ENCODE results near the gene SLIT1. TPM values are rescaled to one million over a fixed set of nuclear protein-coding genes. Genes with fewer than 3 reads are reported as not detected.

The SLIT1 gene
- total RNA-seq, 2 donors from 2014 or later = 0.44 to 0.50 TPM

- no peaks in the 10 kb centered on the region for H3K9me3 ChIP-seq (ENCODE audit: control insufficient read depth, low read length, poor library complexity, severe bottlenecking)
- DNase-seq (no peak), ATAC-seq (no peak)
- Mint-ChIP-seq H3K27me3 (no peaks in the 10 kb centered on the region), H3K4me1 (peaks cover 2% of the 10 kb centered on the region), H3K27ac (no peak overlapping the region), H3K4me3 (no peak overlapping the region), H3K36me3 (ENCODE audit: low read depth) (peaks cover 9% of the 10 kb centered on the region)
Observed at GRCh38 chr10:96978621-96979154, 207.1 kb downstream of the SLIT1 start.

DNA sequence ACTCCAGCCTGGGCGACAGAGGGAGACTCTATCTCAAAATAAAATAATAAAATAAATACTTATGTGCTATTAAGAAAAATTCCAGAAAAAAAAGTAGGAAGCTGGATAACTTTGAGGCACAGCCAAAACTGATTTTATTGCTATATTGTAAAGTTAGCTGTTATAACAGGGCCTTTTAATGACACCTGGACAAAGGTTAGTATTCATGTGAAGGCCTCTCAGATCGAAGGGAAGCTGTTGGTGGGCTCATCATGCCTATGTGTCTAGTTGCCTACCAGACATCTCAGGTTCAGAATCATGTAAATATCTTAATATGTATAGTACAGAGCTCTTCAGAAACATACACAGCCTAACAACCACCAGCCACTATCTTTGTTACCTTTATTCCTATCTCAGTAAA lies 210.6 kb downstream of the SLIT1 start:
- DNase-seq (no peak), ATAC-seq (no peak)
- no peaks in the 10 kb centered on the region for H3K36me3 Mint-ChIP-seq (ENCODE audit: low read depth)
- H3K4me3 Mint-ChIP-seq = no peak overlapping the region
- no peaks in the 10 kb centered on the region for H3K27me3 Mint-ChIP-seq
- no peaks in the 10 kb centered on the region for H3K9me3 ChIP-seq (ENCODE audit: control insufficient read depth, low read length, poor library complexity, severe bottlenecking)
- no peak overlapping the region for H3K27ac Mint-ChIP-seq
- peaks cover 2% of the 10 kb centered on the region for H3K4me1 Mint-ChIP-seq

DNA sequence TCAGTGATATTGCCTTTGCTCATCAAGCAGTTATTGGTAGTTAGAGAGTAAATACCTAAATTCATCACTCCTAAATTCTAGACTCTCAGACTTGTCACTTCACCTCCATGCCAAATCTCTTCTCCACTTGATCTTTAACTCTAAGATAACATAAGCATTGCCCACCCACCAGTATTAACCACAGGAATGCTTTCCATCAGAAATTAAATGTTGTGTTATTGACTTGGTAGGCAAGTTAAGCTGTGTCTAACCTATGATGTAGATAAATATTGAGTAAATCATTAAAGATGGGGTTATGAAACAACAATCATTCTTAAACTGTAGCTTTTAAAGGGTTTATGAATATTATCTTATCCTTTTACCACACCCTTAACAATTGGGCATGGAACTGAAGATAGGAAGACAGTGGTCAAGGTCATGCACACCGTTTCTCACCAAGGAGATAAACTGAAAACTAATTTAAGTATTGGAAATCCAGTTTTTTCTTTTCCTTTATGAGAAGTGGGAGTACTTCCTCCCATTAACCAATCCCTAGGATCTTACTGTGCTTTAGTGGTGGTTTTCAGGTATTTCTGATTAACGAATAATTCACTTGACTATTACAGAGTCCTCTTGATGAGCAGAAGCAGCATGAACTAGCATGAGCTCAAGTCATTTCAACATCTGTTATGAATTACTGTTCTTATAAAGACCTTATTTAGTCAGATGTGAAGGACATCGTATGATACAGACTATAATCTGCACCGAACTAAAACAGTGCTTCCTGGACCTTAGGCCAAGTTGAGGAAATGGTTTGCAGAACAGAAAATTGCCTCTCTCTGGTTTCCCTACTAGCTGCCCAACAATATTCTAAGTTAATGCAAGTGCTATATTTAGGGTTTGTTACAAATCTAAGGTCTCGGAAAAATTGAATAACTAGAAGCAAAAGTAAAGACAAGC lies 211.7 kb downstream of the SLIT1 start:
- Mint-ChIP-seq H3K27me3 (no peaks in the 10 kb centered on the region), H3K27ac (no peak overlapping the region), H3K36me3 (ENCODE audit: low read depth) (no peaks in the 10 kb centered on the region), H3K4me3 (no peak overlapping the region), H3K4me1 (peaks cover 2% of the 10 kb centered on the region)
- ATAC-seq = no peak
- no peaks in the 10 kb centered on the region for H3K9me3 ChIP-seq (ENCODE audit: control insufficient read depth, low read length, poor library complexity, severe bottlenecking)
- DNase-seq = no peak

- Mint-ChIP-seq H3K4me3 (no peak overlapping the region), H3K4me1 (no peaks in the 10 kb centered on the region), H3K27me3 (no peaks in the 10 kb centered on the region), H3K27ac (no peak overlapping the region), H3K36me3 (ENCODE audit: low read depth) (no peaks in the 10 kb centered on the region)
- no peak for DNase-seq
- ATAC-seq = no peak
- H3K9me3 ChIP-seq (ENCODE audit: control insufficient read depth, low read length, poor library complexity, severe bottlenecking) = no peaks in the 10 kb centered on the region
Observed at GRCh38 chr10:96972264-96972663, 213.5 kb downstream of the SLIT1 start.

DNA sequence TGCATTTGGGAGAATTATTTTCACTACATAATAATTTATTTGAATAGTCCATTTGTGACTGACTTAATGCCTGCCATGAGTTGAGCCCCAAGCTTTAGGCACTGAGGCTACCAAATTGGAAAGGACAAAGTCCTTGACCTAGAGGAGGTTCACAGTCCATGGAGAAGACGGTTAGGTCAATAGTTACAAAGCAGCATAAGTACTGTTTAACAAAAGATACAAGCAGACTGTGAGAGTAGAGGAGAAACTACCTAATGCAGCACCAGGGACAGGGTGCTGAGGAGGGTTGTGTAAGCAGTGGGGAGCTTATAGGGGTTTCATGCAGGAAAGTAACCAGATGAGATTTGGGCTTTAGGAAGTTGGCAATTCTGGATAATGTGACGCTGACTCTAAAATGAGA lies 214.4 kb downstream of the SLIT1 start:
- H3K9me3 ChIP-seq (ENCODE audit: control insufficient read depth, low read length, poor library complexity, severe bottlenecking) = no peaks in the 10 kb centered on the region
- DNase-seq = no peak
- Mint-ChIP-seq H3K27ac (no peak overlapping the region), H3K36me3 (ENCODE audit: low read depth) (no peaks in the 10 kb centered on the region), H3K4me1 (no peaks in the 10 kb centered on the region), H3K27me3 (no peaks in the 10 kb centered on the region), H3K4me3 (no peak overlapping the region)
- no peak for ATAC-seq

DNA sequence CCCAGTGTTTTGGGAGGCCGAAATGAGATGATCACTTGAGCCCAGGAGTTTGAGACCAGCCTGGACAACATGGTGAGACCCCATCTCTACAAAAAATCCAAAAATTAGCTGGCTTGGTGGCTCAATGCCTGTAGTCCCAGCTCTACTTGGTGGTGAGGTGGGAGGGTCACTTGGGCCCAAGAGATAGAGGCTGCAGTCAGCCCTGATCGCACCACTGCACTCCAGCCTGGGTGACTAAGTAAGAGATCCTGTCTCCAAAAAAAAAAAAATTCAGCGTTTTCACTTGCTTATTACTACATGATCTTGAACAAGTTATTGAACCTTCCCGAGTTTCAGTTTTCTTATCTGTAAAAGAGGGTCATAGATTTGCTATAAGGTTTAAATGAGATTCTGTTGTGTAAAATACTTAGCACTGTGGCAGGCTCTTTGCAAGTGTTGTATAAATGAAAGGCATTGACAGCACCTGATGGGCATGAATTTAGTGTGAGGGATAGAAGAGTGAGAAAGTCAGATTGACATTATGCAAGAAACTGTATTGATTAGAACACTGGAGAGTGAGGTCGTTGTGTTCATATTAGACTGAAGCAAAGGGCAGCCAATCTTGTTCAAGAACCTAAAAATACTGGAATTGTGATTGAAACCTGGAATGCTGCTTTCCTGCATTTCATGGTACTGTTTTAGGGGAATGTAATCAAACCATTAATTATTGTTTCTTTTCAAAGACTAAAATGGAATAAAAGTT lies 216.9 kb downstream of the SLIT1 start:
- Mint-ChIP-seq H3K4me1 (no peaks in the 10 kb centered on the region), H3K27ac (no peak overlapping the region)
- ATAC-seq = no peak

DNA sequence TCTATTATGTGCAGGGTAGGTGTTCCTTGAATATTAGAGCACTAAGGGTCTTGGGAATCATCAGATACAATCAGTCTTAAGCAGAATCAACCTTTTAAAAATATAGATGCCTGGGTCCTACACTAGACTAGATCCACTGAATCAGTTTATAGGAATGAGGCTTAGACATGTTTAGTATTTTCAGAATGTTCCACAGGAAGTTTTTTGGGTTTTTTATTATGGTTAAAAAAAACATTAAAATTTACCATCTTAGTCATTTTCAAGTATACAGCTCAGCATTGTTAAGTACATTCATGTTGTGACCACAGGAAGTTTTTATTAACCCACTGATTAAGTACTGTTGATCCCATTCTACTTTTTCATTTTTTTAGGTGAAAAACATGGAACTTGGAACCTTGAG lies 217.9 kb downstream of the SLIT1 start:
- no peak overlapping the region for H3K4me3 Mint-ChIP-seq
- no peak overlapping the region for H3K27ac Mint-ChIP-seq
- DNase-seq = no peak

More for the DNA sequence above, 216.9 kb downstream of the SLIT1 start:
- H3K4me3 Mint-ChIP-seq = no peak overlapping the region
- H3K9me3 ChIP-seq (ENCODE audit: control insufficient read depth, low read length, poor library complexity, severe bottlenecking) = no peaks in the 10 kb centered on the region
- no peak for DNase-seq
- no peaks in the 10 kb centered on the region for H3K27me3 Mint-ChIP-seq
- no peaks in the 10 kb centered on the region for H3K36me3 Mint-ChIP-seq (ENCODE audit: low read depth)

DNA sequence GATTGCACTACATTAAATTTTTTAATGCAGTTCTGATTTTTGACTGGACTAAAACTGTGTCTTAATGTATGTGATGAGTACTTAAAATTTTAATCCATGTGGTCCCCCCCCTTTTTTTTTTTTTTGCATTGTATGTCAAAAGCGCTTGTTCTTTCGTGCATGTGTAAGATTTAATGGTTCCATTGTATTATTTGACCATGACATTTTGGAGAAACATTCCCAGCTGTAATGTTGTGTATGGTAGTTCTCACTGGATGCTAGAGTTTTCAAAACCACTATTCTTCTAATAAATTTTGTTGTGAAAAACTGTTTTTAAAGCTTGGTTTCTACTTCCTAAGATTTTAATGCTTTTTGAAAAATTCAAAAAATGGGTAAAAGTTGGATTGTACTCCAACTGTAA lies 221.6 kb downstream of the SLIT1 start:
- no peak for ATAC-seq
- peaks cover 7% of the 10 kb centered on the region for H3K4me1 Mint-ChIP-seq

More for the DNA sequence above, 217.9 kb downstream of the SLIT1 start:
- H3K27me3 Mint-ChIP-seq = no peaks in the 10 kb centered on the region
- no peaks in the 10 kb centered on the region for H3K36me3 Mint-ChIP-seq (ENCODE audit: low read depth)
- ATAC-seq = no peak
- peaks cover under 1% of the 10 kb centered on the region for H3K4me1 Mint-ChIP-seq
- no peaks in the 10 kb centered on the region for H3K9me3 ChIP-seq (ENCODE audit: control insufficient read depth, low read length, poor library complexity, severe bottlenecking)

DNA sequence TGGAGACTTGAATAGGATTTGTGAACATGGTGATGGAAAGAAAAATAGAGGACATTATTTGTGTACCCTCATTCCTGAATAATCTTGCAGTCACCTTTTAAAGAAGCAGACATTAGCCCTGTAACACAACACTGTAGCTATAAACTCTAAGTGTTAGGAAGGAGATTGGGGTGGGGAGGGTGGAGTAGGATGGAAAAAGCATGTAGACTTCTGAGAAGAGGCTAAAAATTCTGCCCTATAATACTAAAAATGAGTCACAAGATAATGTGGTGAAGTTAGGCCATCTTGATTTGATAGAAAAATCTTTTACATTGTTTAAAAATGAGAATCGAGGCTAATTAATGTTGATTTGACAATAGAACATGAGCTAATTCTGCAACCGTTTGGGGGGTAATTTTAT lies 224.9 kb downstream of the SLIT1 start:
- DNase-seq (no peak), ATAC-seq (no peak)
- H3K27me3 Mint-ChIP-seq = no peaks in the 10 kb centered on the region
- H3K4me3 Mint-ChIP-seq = no peak overlapping the region
- no peaks in the 10 kb centered on the region for H3K36me3 Mint-ChIP-seq (ENCODE audit: low read depth)
- H3K4me1 Mint-ChIP-seq = peaks cover 7% of the 10 kb centered on the region
- H3K27ac Mint-ChIP-seq = no peak overlapping the region
- H3K9me3 ChIP-seq (ENCODE audit: control insufficient read depth, low read length, poor library complexity, severe bottlenecking) = no peaks in the 10 kb centered on the region

More for the DNA sequence above, 221.6 kb downstream of the SLIT1 start:
- Mint-ChIP-seq H3K27me3 (no peaks in the 10 kb centered on the region), H3K4me3 (no peak overlapping the region), H3K36me3 (ENCODE audit: low read depth) (no peaks in the 10 kb centered on the region), H3K27ac (no peak overlapping the region)
- DNase-seq = no peak
- no peaks in the 10 kb centered on the region for H3K9me3 ChIP-seq (ENCODE audit: control insufficient read depth, low read length, poor library complexity, severe bottlenecking)

GRCh38 chr10:96959733-96960132 lies 226.0 kb downstream of the SLIT1 start:
- Mint-ChIP-seq H3K27ac (no peak overlapping the region), H3K4me1 (peaks cover 7% of the 10 kb centered on the region), H3K4me3 (no peak overlapping the region), H3K27me3 (no peaks in the 10 kb centered on the region), H3K36me3 (ENCODE audit: low read depth) (peaks cover 9% of the 10 kb centered on the region)
- DNase-seq (no peak), ATAC-seq (no peak)
- H3K9me3 ChIP-seq (ENCODE audit: control insufficient read depth, low read length, poor library complexity, severe bottlenecking) = no peaks in the 10 kb centered on the region

- ATAC-seq (no peak), DNase-seq (no peak)
- H3K9me3 ChIP-seq (ENCODE audit: control insufficient read depth, low read length, poor library complexity, severe bottlenecking) = no peaks in the 10 kb centered on the region
- no peak overlapping the region for H3K27ac Mint-ChIP-seq
- H3K4me1 Mint-ChIP-seq = peaks cover 7% of the 10 kb centered on the region
- H3K36me3 Mint-ChIP-seq (ENCODE audit: low read depth) = peaks cover 9% of the 10 kb centered on the region
- no peaks in the 10 kb centered on the region for H3K27me3 Mint-ChIP-seq
- H3K4me3 Mint-ChIP-seq = no peak overlapping the region
Observed at GRCh38 chr10:96958071-96958470, 227.7 kb downstream of the SLIT1 start.

GRCh38 chr10:96955794-96956193 lies 230.0 kb downstream of the SLIT1 start:
- Mint-ChIP-seq H3K4me3 (no peak overlapping the region), H3K27ac (no peak overlapping the region), H3K36me3 (ENCODE audit: low read depth) (peaks cover 9% of the 10 kb centered on the region), H3K4me1 (peaks cover 7% of the 10 kb centered on the region), H3K27me3 (no peaks in the 10 kb centered on the region)
- DNase-seq = no peak
- ATAC-seq = no peak
- H3K9me3 ChIP-seq (ENCODE audit: control insufficient read depth, low read length, poor library complexity, severe bottlenecking) = no peaks in the 10 kb centered on the region

GRCh38 chr10:96951954-96952353 lies 233.8 kb downstream of the SLIT1 start:
- H3K9me3 ChIP-seq (ENCODE audit: control insufficient read depth, low read length, poor library complexity, severe bottlenecking) = no peaks in the 10 kb centered on the region
- Mint-ChIP-seq H3K4me1 (peaks cover 5% of the 10 kb centered on the region), H3K4me3 (no peak overlapping the region), H3K27ac (no peak overlapping the region), H3K27me3 (no peaks in the 10 kb centered on the region), H3K36me3 (ENCODE audit: low read depth) (peaks cover 12% of the 10 kb centered on the region)
- DNase-seq = no peak
- ATAC-seq = no peak

Measured in T-helper 17 cell (primary cell).